Nephron (organoid): ENCODE measurements around the gene CFAP97D2.
"Not testable (repeated sequence)": the region's sequence is repeated elsewhere in the genome, so short reads cannot be mapped to it uniquely, and the experiment has no call there.

Experiments used
- H3K27ac Mint-ChIP-seq, 3 experiments: 2 replicates each; pipeline ENCODE4 v1.8.0; 2020; ENCODE audit warnings: mixed read lengths in 3 of 3, mild to moderate bottlenecking in 2 of 3, moderate library complexity in 1 of 3
- H3K27me3 Mint-ChIP-seq: 2 replicates; pipeline ENCODE4 v1.8.0; 2021; ENCODE audit warnings: low read depth, mild to moderate bottlenecking, moderate library complexity, mixed read lengths
- H3K36me3 Mint-ChIP-seq: 2 replicates; pipeline ENCODE4 v1.8.0; 2020; ENCODE audit warnings: low read depth, mixed read lengths
- H3K4me1 Mint-ChIP-seq: 2 replicates; pipeline ENCODE4 v1.8.0; 2020; ENCODE audit warnings: mixed read lengths
- H3K4me3 Mint-ChIP-seq, 3 experiments: 2 replicates each; pipeline ENCODE4 v1.8.0; 2020; ENCODE audit warnings: mild to moderate bottlenecking in 3 of 3, mixed read lengths in 3 of 3, moderate library complexity in 2 of 3
- H3K9me3 Mint-ChIP-seq: 2 replicates; pipeline ENCODE4 v1.8.0; 2020; ENCODE audit warnings: mixed read lengths
- CTCF ChIP-seq, 3 experiments: fragments of 200-600 bp; sonication (generic); IDR thresholded peaks; one replicate each; pipeline ENCODE4 v1.5.0; 2021; ENCODE audit warnings: antibody characterized with exemption in 3 of 3; ENCODE audit not compliant: unreplicated experiment in 3 of 3

CFAP97D2 gene

GRCh38 chr13:114146173-114146572, 32.9 kb upstream of the CFAP97D2 start:
- Mint-ChIP-seq H3K27me3 (peaks cover 19% of the 10 kb centered on the region), H3K4me3 (no peak overlapping the region), H3K4me1 (no peaks in the 10 kb centered on the region), H3K36me3 (no peaks in the 10 kb centered on the region), H3K9me3 (no peaks in the 10 kb centered on the region), H3K27ac (no peak overlapping the region)
- TF ChIP-seq CTCF (IDR thresholded peaks at IDR 0.05; ENCODE audit: unreplicated experiment in 3 of 3) = no peak

GRCh38 chr13:114146629-114147028, 32.4 kb upstream of the CFAP97D2 start:
- TF ChIP-seq CTCF (IDR thresholded peaks at IDR 0.05; ENCODE audit: unreplicated experiment in 3 of 3) = peak in 1 of 3 experiments; percentile 38
- no peaks in the 10 kb centered on the region for H3K36me3 Mint-ChIP-seq
- H3K4me1 Mint-ChIP-seq = no peaks in the 10 kb centered on the region
- H3K9me3 Mint-ChIP-seq = no peaks in the 10 kb centered on the region
- H3K27me3 Mint-ChIP-seq = peaks cover 23% of the 10 kb centered on the region
- H3K4me3 Mint-ChIP-seq = no peak overlapping the region
- H3K27ac Mint-ChIP-seq = no peak overlapping the region

- Mint-ChIP-seq H3K4me1 (no peaks in the 10 kb centered on the region), H3K4me3 (no peak overlapping the region), H3K36me3 (no peaks in the 10 kb centered on the region), H3K9me3 (no peaks in the 10 kb centered on the region), H3K27me3 (peaks cover 28% of the 10 kb centered on the region), H3K27ac (no peak overlapping the region)
- no peak for TF ChIP-seq CTCF (IDR thresholded peaks at IDR 0.05; ENCODE audit: unreplicated experiment in 3 of 3)
These were observed 31.1 kb upstream of the CFAP97D2 start for GRCh38 chr13:114147803-114148520.

GRCh38 chr13:114148521-114148855, 30.6 kb upstream of the CFAP97D2 start:
- Mint-ChIP-seq H3K4me1 (no peaks in the 10 kb centered on the region), H3K27ac (no peak overlapping the region), H3K9me3 (no peaks in the 10 kb centered on the region), H3K4me3 (no peak overlapping the region), H3K36me3 (no peaks in the 10 kb centered on the region), H3K27me3 (peaks cover 28% of the 10 kb centered on the region)
- TF ChIP-seq CTCF (IDR thresholded peaks at IDR 0.05; ENCODE audit: unreplicated experiment in 3 of 3) = no peak

DNA sequence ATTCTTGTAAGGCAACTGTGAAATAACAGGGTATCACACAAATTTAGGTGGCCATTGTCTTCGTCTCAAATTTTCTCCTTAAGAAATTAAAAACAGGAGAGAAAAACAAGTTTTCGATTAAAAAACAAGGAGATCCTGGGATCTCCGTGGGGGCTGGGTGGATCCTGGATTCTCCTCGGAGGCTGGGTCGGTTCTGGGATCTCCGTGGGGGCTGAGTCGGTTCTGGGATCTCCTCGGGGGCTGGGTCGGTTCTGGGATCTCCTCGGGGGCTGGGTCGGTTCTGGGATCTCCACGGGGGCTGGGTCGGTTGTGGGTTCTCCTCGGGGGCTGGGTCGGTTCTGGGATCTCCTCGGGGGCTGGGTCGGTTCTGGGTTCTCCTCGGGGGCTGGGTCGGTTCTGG, 30.2 kb upstream of the CFAP97D2 start:
- H3K9me3 Mint-ChIP-seq, H3K27ac Mint-ChIP-seq, H3K4me1 Mint-ChIP-seq, H3K36me3 Mint-ChIP-seq, H3K4me3 Mint-ChIP-seq: not testable (repeated sequence)
- peaks cover 29% of the 10 kb centered on the region for H3K27me3 Mint-ChIP-seq

DNA sequence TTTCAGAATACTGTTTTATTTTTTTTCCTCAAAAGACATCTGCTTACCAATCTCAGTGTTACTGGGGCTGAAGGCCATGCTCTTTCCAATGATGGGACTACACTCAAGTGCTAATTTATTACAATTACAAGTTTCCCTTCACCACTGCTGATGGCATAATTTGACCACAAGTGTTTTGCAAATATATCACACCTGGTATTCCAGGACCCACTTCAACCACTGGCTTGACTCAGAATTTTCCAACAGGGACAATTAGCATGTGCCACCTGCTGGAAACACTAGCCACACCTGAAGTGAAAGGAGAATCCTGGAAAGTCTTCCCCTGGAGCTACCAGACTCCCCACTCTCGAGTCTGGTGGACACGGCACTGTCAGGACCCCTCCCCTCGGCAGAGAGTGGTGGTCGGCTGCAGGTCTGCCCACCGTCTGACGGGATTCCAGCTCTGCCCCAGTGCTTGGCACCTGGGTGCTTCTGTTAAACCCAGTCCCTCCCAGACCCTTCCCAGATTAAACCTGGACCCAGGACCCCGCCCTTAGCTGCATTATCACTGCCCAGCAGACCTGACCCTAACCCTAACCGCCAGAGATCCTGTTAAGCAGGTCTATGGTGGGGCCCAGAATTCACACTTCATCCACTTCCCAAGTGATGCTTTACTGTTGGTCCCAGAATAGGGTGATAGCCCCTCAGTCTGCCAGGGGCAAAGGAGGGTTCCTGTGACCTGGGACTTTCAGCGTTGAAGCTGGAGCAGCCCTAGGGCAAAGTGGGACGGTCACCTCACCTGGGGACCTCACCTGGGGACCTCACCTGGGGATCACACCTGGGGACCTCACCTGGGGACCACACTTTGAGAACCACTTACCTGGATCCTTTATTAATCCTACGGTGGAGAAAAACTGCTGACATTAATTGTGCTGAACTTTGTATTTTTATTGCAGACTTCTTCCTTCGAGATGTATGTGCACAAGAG, 29.0 kb upstream of the CFAP97D2 start:
- Mint-ChIP-seq H3K4me1 (no peaks in the 10 kb centered on the region), H3K27ac (no peak overlapping the region), H3K27me3 (peaks cover 28% of the 10 kb centered on the region), H3K36me3 (no peaks in the 10 kb centered on the region), H3K9me3 (no peaks in the 10 kb centered on the region), H3K4me3 (no peak overlapping the region)
- TF ChIP-seq CTCF (IDR thresholded peaks at IDR 0.05; ENCODE audit: unreplicated experiment in 3 of 3) = no peak
